Neural cell (in vitro differentiated cells): Measurements from ENCODE around the gene PIP4K2A. TPM values are rescaled to one million over a fixed set of nuclear protein-coding genes. Genes with fewer than 3 reads are reported as not detected.

ENCODE experiments used
- H2AFZ ChIP-seq: fragments of 200-600, 300-800 bp; sonication (generic), shearing (Covaris generic); 2 replicates; pipeline ENCODE4 v1.6.0; 2014; ENCODE audit warnings: low read depth, mild to moderate bottlenecking, antibody characterized with exemption, low read length, moderate library complexity
- H3F3A ChIP-seq: fragments of 200-600 bp; shearing (Covaris generic); 2 replicates; pipeline ENCODE4 v1.6.1; 2016; ENCODE audit warnings: mild to moderate bottlenecking, moderate library complexity, mixed read lengths, antibody characterized with exemption, low read length; ENCODE audit not compliant: insufficient read depth, poor library complexity, severe bottlenecking
- H3K27ac ChIP-seq: fragments of 200-600, 300-800 bp; sonication (generic), shearing (Covaris generic); 2 replicates; pipeline ENCODE4 v1.5.1; 2014; ENCODE audit warnings: mild to moderate bottlenecking, low read length, moderate library complexity
- H3K27me3 ChIP-seq: fragments of 300-800, 200-600 bp; sonication (generic), shearing (Covaris generic); 2 replicates; pipeline ENCODE4 v1.6.0; 2014; ENCODE audit warnings: mild to moderate bottlenecking, low read depth, low read length, moderate library complexity; ENCODE audit not compliant: insufficient read depth
- H3K36me3 ChIP-seq: fragments of 300-800, 200-600 bp; sonication (generic), shearing (Covaris generic); 2 replicates; pipeline ENCODE4 v1.5.1; 2014; ENCODE audit warnings: mild to moderate bottlenecking, antibody characterized with exemption, low read length, moderate library complexity; ENCODE audit not compliant: insufficient read depth
- H3K4me2 ChIP-seq: fragments of 300-800, 200-600 bp; sonication (generic), shearing (Covaris generic); 2 replicates; pipeline ENCODE4 v1.6.0; 2014; ENCODE audit warnings: mild to moderate bottlenecking, low read length
- H3K4me3 ChIP-seq: fragments of 300-800, 200-600 bp; sonication (generic), shearing (Covaris generic); 2 replicates; pipeline ENCODE4 v1.5.1; 2014; ENCODE audit warnings: mild to moderate bottlenecking, low read length, moderate library complexity
- H3K79me2 ChIP-seq: fragments of 200-600 bp; shearing (Covaris generic); replicated peaks from 2 replicates; pipeline ENCODE4 v1.6.0; 2014; ENCODE audit warnings: mild to moderate bottlenecking, low read length, moderate library complexity; ENCODE audit not compliant: insufficient read depth
- H3K9ac ChIP-seq: fragments of 300-800, 200-600 bp; sonication (generic), shearing (Covaris generic); 2 replicates; pipeline ENCODE4 v1.6.1; 2016; ENCODE audit warnings: mild to moderate bottlenecking, low read length, mixed read lengths
- H3K9me2 ChIP-seq: fragments of 200-600 bp; shearing (Covaris generic); 2 replicates; pipeline ENCODE4 v1.6.1; 2016; ENCODE audit warnings: mild to moderate bottlenecking, low read length, mixed read lengths; ENCODE audit not compliant: insufficient read depth
- H3K9me3 ChIP-seq: fragments of 200-600, 300-800 bp; sonication (generic), shearing (Covaris generic); 2 replicates; pipeline ENCODE4 v1.6.1; 2016; ENCODE audit warnings: mild to moderate bottlenecking, mixed run types, low read length, moderate library complexity, mixed read lengths
- H4K20me1 ChIP-seq: fragments of 200-600 bp; shearing (Covaris generic); 2 replicates; pipeline ENCODE4 v1.6.1; 2016; ENCODE audit warnings: mild to moderate bottlenecking, mixed run types; ENCODE audit not compliant: insufficient read depth
- EZH2 ChIP-seq: fragments of 200-600, 300-800 bp; shearing (Covaris generic), sonication (generic); IDR thresholded peaks from 2 replicates; pipeline ENCODE4 v1.6.1; 2014; ENCODE audit warnings: antibody characterized with exemption, low read length, borderline replicate concordance, mild to moderate bottlenecking; ENCODE audit not compliant: insufficient read depth, poor library complexity, severe bottlenecking
- MXI1 ChIP-seq: fragments of 450-650 bp; conservative IDR thresholded peaks from 2 replicates; pipeline ENCODE4 v1.6.1; 2014; ENCODE audit warnings: antibody characterized with exemption, mild to moderate bottlenecking; ENCODE audit not compliant: poor library complexity, severe bottlenecking
- TAF1 ChIP-seq: IDR thresholded peaks from 2 replicates; pipeline ENCODE4 v1.6.1; 2012; ENCODE audit warnings: low read depth
- polyA plus RNA-seq: library from polyadenylated mRNA; depleted of rRNA; stranded (reverse); fragments of >200 nt; gene quantifications from 2 replicates; pipeline ENCODE4 v1.2.3, GENCODE V29; 2014

Gene PIP4K2A
- polyA plus RNA-seq, 1 donor from 2014 or later, result 12.6 TPM

DNA sequence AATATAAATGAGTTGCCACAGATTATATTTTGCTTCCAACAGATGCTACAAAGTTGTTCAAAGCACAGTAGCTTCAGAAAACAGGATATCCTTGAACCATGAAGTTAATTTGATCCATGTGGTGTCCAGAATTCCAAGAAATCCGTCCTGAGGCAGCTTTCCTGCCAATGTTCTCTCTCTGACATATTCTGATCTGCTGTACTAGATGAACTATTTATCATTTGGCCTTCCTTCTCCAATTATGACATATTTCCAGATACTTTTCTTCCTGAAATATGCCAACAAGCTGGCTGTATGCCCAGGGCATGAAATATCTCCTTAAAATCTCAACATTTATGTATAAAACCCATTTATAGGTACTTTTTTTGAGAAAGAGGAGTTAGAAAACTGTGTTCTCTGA is 227.9 kb downstream of the PIP4K2A start:
- Histone ChIP-seq H3K27ac (no peak overlapping the region), H4K20me1 (no peaks in the 10 kb centered on the region), H3K4me3 (no peak overlapping the region), H3K4me2 (no peak overlapping the region), H3K79me2 (no peaks in the 10 kb centered on the region), H2AFZ (no peak overlapping the region), H3F3A (no peaks in the 10 kb centered on the region), H3K9me2 (no peaks in the 10 kb centered on the region), H3K9ac (no peak overlapping the region), H3K9me3 (no peaks in the 10 kb centered on the region), H3K36me3 (no peaks in the 10 kb centered on the region), H3K27me3 (no peaks in the 10 kb centered on the region)
- TF ChIP-seq EZH2, result no peak
- no peak for TF ChIP-seq TAF1
- no peak for TF ChIP-seq MXI1

Other genes starting within 250 kb of the PIP4K2A start
- 0.22 TPM in 1 of 2 replicates, not detected in the other for gene ARMC3, start 213.5 kb upstream of the PIP4K2A start, polyA plus RNA-seq